Gastroesophageal sphincter (tissue), 3 donors: ENCODE measurements around the gene DOP1B.
"Not testable (repeated sequence)": the region's sequence is repeated elsewhere in the genome, so short reads cannot be mapped to it uniquely, and the experiment has no call there.

Experiments
- POLR2A ChIP-seq, 2 donors: fragments of 450-650 bp; IDR thresholded peaks; one replicate each; pipeline ENCODE4 v1.6.1; 2017; ENCODE audit warnings: antibody characterized with exemption in 2 of 2, mild to moderate bottlenecking in 2 of 2, moderate library complexity in 1 of 2
- TF ChIP-seq, protein P1 (sequence below), 4 experiments: fragments of 200-600 bp in 2 of 4; fragments of 450-650 bp in 2 of 4; sonication (generic) in 1 of 4; IDR thresholded peaks; one replicate each; pipeline ENCODE4 v1.5.1; 2017 to 2019; ENCODE audit warnings: antibody characterized with exemption in 4 of 4, mild to moderate bottlenecking in 2 of 4, moderate library complexity in 2 of 4

DNA sequence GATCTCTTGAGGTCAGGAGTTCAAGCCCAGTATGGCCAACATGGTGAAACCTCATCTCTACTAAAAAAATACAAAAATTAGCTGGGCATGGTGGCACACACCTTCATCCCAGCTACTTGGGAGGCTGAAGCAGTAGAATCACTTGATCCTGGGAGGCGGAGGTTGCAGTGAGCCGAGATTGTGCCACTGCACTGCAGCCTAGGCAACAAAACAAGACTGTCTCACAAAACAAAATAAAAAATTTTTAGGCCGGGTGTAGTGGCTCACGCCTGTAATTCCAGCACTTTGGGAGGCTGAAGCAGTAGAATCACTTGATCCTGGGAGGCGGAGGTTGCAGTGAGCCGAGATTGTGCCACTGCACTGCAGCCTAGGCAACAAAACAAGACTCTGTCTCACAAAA lies 12.4 kb upstream of the DOP1B start:
- TF ChIP-seq, protein P1, sequence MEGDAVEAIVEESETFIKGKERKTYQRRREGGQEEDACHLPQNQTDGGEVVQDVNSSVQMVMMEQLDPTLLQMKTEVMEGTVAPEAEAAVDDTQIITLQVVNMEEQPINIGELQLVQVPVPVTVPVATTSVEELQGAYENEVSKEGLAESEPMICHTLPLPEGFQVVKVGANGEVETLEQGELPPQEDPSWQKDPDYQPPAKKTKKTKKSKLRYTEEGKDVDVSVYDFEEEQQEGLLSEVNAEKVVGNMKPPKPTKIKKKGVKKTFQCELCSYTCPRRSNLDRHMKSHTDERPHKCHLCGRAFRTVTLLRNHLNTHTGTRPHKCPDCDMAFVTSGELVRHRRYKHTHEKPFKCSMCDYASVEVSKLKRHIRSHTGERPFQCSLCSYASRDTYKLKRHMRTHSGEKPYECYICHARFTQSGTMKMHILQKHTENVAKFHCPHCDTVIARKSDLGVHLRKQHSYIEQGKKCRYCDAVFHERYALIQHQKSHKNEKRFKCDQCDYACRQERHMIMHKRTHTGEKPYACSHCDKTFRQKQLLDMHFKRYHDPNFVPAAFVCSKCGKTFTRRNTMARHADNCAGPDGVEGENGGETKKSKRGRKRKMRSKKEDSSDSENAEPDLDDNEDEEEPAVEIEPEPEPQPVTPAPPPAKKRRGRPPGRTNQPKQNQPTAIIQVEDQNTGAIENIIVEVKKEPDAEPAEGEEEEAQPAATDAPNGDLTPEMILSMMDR (IDR thresholded peaks at IDR 0.05), result not testable (repeated sequence)
- not testable (repeated sequence) for TF ChIP-seq POLR2A (IDR thresholded peaks at IDR 0.05)
